Smooth muscle cell (in vitro differentiated cells): ENCODE measurements around the gene RAB23. TPM values are rescaled to one million over a fixed set of nuclear protein-coding genes. Genes with fewer than 3 reads are reported as not detected.

ENCODE experiments used
- DNase-seq: peaks from one replicate; lab custom pipeline; 2025; ENCODE audit not compliant: unreplicated experiment; lab: John Stamatoyannopoulos, UW
- H2AFZ ChIP-seq: fragments of 200-600 bp; sonication (generic); 2 replicates; pipeline ENCODE4 v1.6.0; 2016; ENCODE audit warnings: antibody characterized with exemption, low read depth, mild to moderate bottlenecking
- H3F3A ChIP-seq: fragments of 200-600 bp; sonication (generic); 2 replicates; pipeline ENCODE4 v1.6.0; 2017; ENCODE audit warnings: antibody characterized with exemption, low read depth
- H3K27ac ChIP-seq: fragments of 200-600 bp; sonication (generic); 2 replicates; pipeline ENCODE4 v1.5.1; 2016; ENCODE audit warnings: low read depth, mild to moderate bottlenecking
- H3K27me3 ChIP-seq: fragments of 200-600 bp; sonication (generic); 2 replicates; pipeline ENCODE4 v1.6.1; 2016; ENCODE audit warnings: low read depth, mild to moderate bottlenecking
- H3K36me3 ChIP-seq: fragments of 200-600 bp; sonication (generic); 2 replicates; pipeline ENCODE4 v1.5.1; 2016; ENCODE audit warnings: low read depth
- H3K4me1 ChIP-seq: fragments of 200-600 bp; sonication (generic); 2 replicates; pipeline ENCODE4 v1.5.1; 2016; ENCODE audit warnings: low read depth
- H3K4me2 ChIP-seq: fragments of 200-600 bp; sonication (generic); 2 replicates; pipeline ENCODE4 v1.6.0; 2016; ENCODE audit warnings: mild to moderate bottlenecking
- H3K4me3 ChIP-seq: fragments of 200-600 bp; sonication (generic); 2 replicates; pipeline ENCODE4 v1.5.1; 2016; ENCODE audit warnings: mild to moderate bottlenecking
- H3K79me2 ChIP-seq: fragments of 200-600 bp; sonication (generic); 2 replicates; pipeline ENCODE4 v1.6.0; 2016; ENCODE audit warnings: low read depth, mild to moderate bottlenecking
- H3K9ac ChIP-seq: fragments of 200-600 bp; sonication (generic); 2 replicates; pipeline ENCODE4 v1.6.0; 2016; ENCODE audit warnings: low read depth
- H3K9me3 ChIP-seq: fragments of 200-600 bp; sonication (generic); replicated peaks from 2 replicates; pipeline ENCODE4 v1.5.1; 2016; ENCODE audit warnings: low read depth
- H4K20me1 ChIP-seq: fragments of 200-600 bp; sonication (generic); 2 replicates; pipeline ENCODE4 v1.6.0; 2016; ENCODE audit warnings: low read depth
- WGBS: methylation state at CpG from one replicate; pipeline ENCODE4 v1.1.7; 2016; ENCODE audit warnings: low lambda C conversion rate; 5-methylcytosine and 5-hydroxymethylcytosine counted together
- polyA plus RNA-seq: library from polyadenylated mRNA; unstranded; fragments of >200 nt; fragmentation: Nextera tagmentation; extraction: Ambion mirVana; gene quantifications from 2 replicates; pipeline ENCODE4 v1.2.1, GENCODE V29; 2016
- total RNA-seq: library from RNA; depleted of rRNA; stranded (reverse); fragments of >200 nt; gene quantifications from 2 replicates; pipeline ENCODE4 v1.2.3, GENCODE V29; 2014
- TF ChIP-seq, protein P1 (sequence below): fragments of 200-600 bp; sonication (generic); IDR thresholded peaks from 2 replicates; pipeline ENCODE4 v1.5.1; 2017; ENCODE audit warnings: borderline replicate concordance, mild to moderate bottlenecking, antibody characterized with exemption; ENCODE audit not compliant: insufficient read depth, poor library complexity, severe bottlenecking

The RAB23 gene
- total and polyA plus RNA-seq, 2 experiments from 2014 or later, result 51.4 to 95.3 TPM

GRCh38 chr6:57216235-57217101 lies 5.6 kb downstream of the RAB23 start:
- WGBS, result 88% methylated on average over 7 of the region's 7 CpGs
- peaks cover 100% of the 10 kb centered on the region for H3K79me2 ChIP-seq
- H3K9ac ChIP-seq, result no peak overlapping the region
- no peaks in the 10 kb centered on the region for H3K9me3 ChIP-seq
- H3K36me3 ChIP-seq, result no peaks in the 10 kb centered on the region
- no peaks in the 10 kb centered on the region for H3K27me3 ChIP-seq
- no peak overlapping the region for H3K4me3 ChIP-seq
- H3F3A ChIP-seq, result no peaks in the 10 kb centered on the region
- no peak overlapping the region for H3K27ac ChIP-seq
- peaks cover 65% of the 10 kb centered on the region for H4K20me1 ChIP-seq
- TF ChIP-seq, protein P1, sequence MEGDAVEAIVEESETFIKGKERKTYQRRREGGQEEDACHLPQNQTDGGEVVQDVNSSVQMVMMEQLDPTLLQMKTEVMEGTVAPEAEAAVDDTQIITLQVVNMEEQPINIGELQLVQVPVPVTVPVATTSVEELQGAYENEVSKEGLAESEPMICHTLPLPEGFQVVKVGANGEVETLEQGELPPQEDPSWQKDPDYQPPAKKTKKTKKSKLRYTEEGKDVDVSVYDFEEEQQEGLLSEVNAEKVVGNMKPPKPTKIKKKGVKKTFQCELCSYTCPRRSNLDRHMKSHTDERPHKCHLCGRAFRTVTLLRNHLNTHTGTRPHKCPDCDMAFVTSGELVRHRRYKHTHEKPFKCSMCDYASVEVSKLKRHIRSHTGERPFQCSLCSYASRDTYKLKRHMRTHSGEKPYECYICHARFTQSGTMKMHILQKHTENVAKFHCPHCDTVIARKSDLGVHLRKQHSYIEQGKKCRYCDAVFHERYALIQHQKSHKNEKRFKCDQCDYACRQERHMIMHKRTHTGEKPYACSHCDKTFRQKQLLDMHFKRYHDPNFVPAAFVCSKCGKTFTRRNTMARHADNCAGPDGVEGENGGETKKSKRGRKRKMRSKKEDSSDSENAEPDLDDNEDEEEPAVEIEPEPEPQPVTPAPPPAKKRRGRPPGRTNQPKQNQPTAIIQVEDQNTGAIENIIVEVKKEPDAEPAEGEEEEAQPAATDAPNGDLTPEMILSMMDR, result no peak
- no peak overlapping the region for H3K4me2 ChIP-seq
- H3K4me1 ChIP-seq, result peaks cover 20% of the 10 kb centered on the region
- DNase-seq, result no peak
- H2AFZ ChIP-seq, result no peak overlapping the region

- 100% methylated on average over 1 of the region's 1 CpG for WGBS
- H3K27me3 ChIP-seq, result no peaks in the 10 kb centered on the region
- peaks cover 72% of the 10 kb centered on the region for H4K20me1 ChIP-seq
- H3K9me3 ChIP-seq, result no peaks in the 10 kb centered on the region
- TF ChIP-seq, protein P1, result no peak
- H3K9ac ChIP-seq, result no peak overlapping the region
- no peak overlapping the region for H2AFZ ChIP-seq
- peaks cover 100% of the 10 kb centered on the region for H3K79me2 ChIP-seq
- no peaks in the 10 kb centered on the region for H3K36me3 ChIP-seq
- H3F3A ChIP-seq, result peaks cover 5% of the 10 kb centered on the region
- no peak overlapping the region for H3K4me2 ChIP-seq
- H3K27ac ChIP-seq, result no peak overlapping the region
- peaks cover 12% of the 10 kb centered on the region for H3K4me1 ChIP-seq
- DNase-seq, result no peak
- H3K4me3 ChIP-seq, result no peak overlapping the region
These were observed 6.8 kb downstream of the RAB23 start for GRCh38 chr6:57215260-57215659.

GRCh38 chr6:57210060-57210459 lies 12.0 kb downstream of the RAB23 start:
- Histone ChIP-seq H3K4me1 (peaks cover 22% of the 10 kb centered on the region), H4K20me1 (peaks cover 70% of the 10 kb centered on the region)
- no peak for DNase-seq

More at GRCh38 chr6:57210060-57210459, 12.0 kb downstream of the RAB23 start:
- Histone ChIP-seq H3F3A (peaks cover 21% of the 10 kb centered on the region), H3K9me3 (no peaks in the 10 kb centered on the region), H3K27me3 (no peaks in the 10 kb centered on the region), H3K4me3 (no peak overlapping the region), H3K4me2 (no peak overlapping the region), H3K79me2 (peaks cover 84% of the 10 kb centered on the region), H3K36me3 (no peaks in the 10 kb centered on the region), H3K27ac (peak overlapping the region; percentile 79), H3K9ac (no peak overlapping the region), H2AFZ (no peak overlapping the region)
- 97% methylated on average over 5 of the region's 5 CpGs for WGBS
- TF ChIP-seq, protein P1, result no peak
